Thymus (tissue), 11 donors: Measurements from ENCODE around the gene PPT2. TPM values are rescaled to one million over a fixed set of nuclear protein-coding genes. Genes with fewer than 3 reads are reported as not detected.

Experiments used
- DNase-seq, 9 donors: peaks; one replicate each; pipeline ENCODE4 v3.0.0-alpha.2; 2013; ENCODE audit warnings: low spot score in 9 of 9, low read depth in 6 of 9, missing footprints in 1 of 9
- H3K27ac ChIP-seq, 2 donors: one replicate each; pipeline ENCODE4 v1.5.1; 2013; ENCODE audit warnings: control low read depth in 1 of 2, low read depth in 1 of 2, low read length in 1 of 2, mild to moderate bottlenecking in 1 of 2, moderate library complexity in 1 of 2
- H3K27me3 ChIP-seq, 2 donors: one replicate each; pipeline ENCODE4 v1.5.1; 2013; ENCODE audit warnings: low read length in 1 of 2; ENCODE audit not compliant: control insufficient read depth in 2 of 2, insufficient read depth in 1 of 2
- H3K36me3 ChIP-seq, 2 donors: one replicate each; pipeline ENCODE4 v1.5.1; 2013; ENCODE audit warnings: low read length in 1 of 2, mild to moderate bottlenecking in 1 of 2, moderate library complexity in 1 of 2; ENCODE audit not compliant: control insufficient read depth in 2 of 2, insufficient read depth in 2 of 2
- H3K4me1 ChIP-seq, 2 donors: one replicate each; pipeline ENCODE4 v1.5.1; 2013; ENCODE audit warnings: low read length in 2 of 2; ENCODE audit not compliant: control insufficient read depth in 2 of 2, insufficient read depth in 2 of 2
- H3K4me3 ChIP-seq, 2 donors: one replicate each; pipeline ENCODE4 v1.5.1; 2013; ENCODE audit warnings: low read length in 2 of 2, control low read depth in 1 of 2, mild to moderate bottlenecking in 1 of 2
- H3K9me3 ChIP-seq, 2 donors: one replicate each; pipeline ENCODE4 v1.5.1; 2013; ENCODE audit warnings: low read length in 1 of 2, mild to moderate bottlenecking in 1 of 2; ENCODE audit not compliant: control insufficient read depth in 2 of 2, insufficient read depth in 1 of 2
- WGBS: extraction: QIAGEN DNeasy Blood & Tissue Kit; methylation state at CpG from one replicate; pipeline ENCODE4 v1.1.7; 2013; 5-methylcytosine and 5-hydroxymethylcytosine counted together
- polyA plus RNA-seq: library from polyadenylated mRNA; stranded (reverse); fragments of 200-250 nt; gene quantifications from one replicate; pipeline ENCODE4 v1.2.3, GENCODE V29; 2013
- total RNA-seq: library from RNA; stranded (reverse); fragments of 120-200 nt; gene quantifications from one replicate; pipeline ENCODE4 v1.2.4, GENCODE V29; 2013
- donor health status: healthy.

PPT2 gene
- total and polyA plus RNA-seq, 2 donors = 7.6 to 9.8 TPM

DNA sequence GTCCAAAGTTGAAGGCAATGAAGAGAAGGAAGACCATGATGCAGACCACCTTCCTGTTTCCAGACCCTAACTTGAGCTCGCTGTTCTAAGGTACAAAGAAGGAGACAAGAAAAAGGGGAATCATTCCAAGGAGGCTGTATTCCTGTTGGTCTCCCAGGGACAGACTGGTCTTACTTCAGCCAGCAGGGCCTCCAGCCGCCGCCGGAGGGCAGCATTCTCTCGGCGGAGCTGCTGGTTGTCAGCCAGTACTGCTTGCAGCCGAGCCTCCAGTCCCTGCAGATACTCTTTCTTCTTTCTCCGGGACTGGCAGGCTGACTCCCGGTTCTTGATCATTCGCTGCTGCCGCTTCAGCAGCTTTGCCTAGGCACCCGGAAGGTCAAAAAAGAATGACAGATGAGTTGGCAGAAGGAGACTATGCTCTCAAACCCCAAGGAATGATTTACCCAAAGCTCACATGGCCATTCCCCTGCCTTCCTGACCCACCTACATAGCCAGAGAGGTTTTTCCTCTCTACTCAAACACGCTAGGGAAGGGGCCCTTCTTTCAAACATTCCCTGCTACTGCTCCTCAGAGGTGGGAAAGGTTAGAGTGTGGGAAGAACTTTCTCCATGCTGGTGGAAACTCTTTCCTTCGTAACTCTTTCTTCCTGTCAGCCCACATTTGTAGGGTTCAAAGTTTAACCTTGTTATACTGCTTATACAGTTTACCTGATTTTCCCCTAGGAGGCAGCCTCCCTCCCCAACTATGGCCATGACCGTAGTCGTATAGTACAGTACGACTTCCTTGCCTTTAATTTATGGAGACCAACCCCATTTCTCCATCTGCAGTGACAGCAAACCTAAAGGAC, 34.9 kb upstream of the PPT2 start:
- H3K27me3 ChIP-seq = no peaks in the 10 kb centered on the region
- WGBS = 48% methylated on average over 17 of the region's 17 CpGs
- peaks cover 72 to 82% of the 10 kb centered on the region in 2 donors for H3K36me3 ChIP-seq
- H3K4me1 ChIP-seq = peaks cover 0 to 9% of the 10 kb centered on the region in 2 donors
- DNase-seq = peak in 6 of 9 donors; percentile 42 to 76 (median 66)
- no peak overlapping the region for H3K4me3 ChIP-seq
- H3K9me3 ChIP-seq = no peaks in the 10 kb centered on the region
- H3K27ac ChIP-seq = peak overlapping the region in 1 of 2 donors; percentile 24

DNA sequence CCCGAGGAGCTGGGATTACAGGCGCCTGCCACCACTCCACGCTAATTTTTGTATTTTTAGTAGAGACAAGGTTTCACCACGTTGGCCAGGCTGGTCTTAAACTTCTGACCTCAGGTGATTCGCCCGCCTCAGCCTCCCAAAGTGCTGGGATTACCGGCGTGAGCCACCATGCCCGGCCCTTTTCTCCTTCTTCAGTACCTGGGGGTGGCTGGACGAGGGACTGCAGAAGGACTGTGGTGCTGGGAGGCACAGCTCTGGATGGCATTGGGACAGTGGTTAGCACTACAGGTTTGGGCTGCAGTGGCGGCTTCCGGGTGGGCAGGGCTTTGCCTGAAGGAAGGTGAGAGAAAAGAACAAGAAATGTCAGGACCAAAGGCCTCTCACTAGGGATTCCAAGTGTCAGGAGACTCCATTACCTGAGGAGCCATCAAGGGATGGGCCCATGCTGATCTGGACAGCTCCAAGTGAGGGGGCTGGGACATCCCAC, 33.3 kb upstream of the PPT2 start:
- Histone ChIP-seq H3K9me3 (no peaks in the 10 kb centered on the region), H3K36me3 (peaks cover 73 to 86% of the 10 kb centered on the region in 2 donors), H3K27ac (no peak overlapping the region), H3K27me3 (no peaks in the 10 kb centered on the region), H3K4me1 (peaks cover 0 to 9% of the 10 kb centered on the region in 2 donors), H3K4me3 (no peak overlapping the region)
- DNase-seq = no peak
- WGBS = 95% methylated on average over 12 of the region's 12 CpGs

DNA sequence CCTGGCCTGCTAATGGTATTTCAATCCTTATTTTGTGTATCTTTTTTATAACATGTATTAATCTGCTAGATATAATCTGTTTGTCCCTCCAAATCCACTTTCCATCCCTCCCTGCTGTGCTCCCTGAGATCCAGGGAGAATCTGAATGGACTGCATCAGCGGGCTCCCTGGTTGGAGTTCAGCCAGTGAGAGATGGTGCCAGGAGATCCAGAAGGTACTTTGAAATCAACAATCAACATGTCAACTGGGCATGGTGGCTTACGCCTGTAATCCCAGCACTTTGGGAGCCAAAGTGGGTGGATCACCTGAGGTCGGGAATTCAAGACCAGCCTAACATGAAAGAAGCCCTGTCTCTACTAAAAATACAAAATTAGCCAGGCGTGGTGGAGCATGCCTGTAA, 30.3 kb upstream of the PPT2 start:
- no peaks in the 10 kb centered on the region for H3K9me3 ChIP-seq
- H3K36me3 ChIP-seq = peaks cover 51 to 69% of the 10 kb centered on the region in 2 donors
- WGBS = 98% methylated on average over 4 of the region's 4 CpGs
- no peak overlapping the region for H3K4me3 ChIP-seq
- no peak overlapping the region for H3K27ac ChIP-seq
- peaks cover 12 to 23% of the 10 kb centered on the region in 2 donors for H3K4me1 ChIP-seq
- DNase-seq = no peak
- H3K27me3 ChIP-seq = no peaks in the 10 kb centered on the region

DNA sequence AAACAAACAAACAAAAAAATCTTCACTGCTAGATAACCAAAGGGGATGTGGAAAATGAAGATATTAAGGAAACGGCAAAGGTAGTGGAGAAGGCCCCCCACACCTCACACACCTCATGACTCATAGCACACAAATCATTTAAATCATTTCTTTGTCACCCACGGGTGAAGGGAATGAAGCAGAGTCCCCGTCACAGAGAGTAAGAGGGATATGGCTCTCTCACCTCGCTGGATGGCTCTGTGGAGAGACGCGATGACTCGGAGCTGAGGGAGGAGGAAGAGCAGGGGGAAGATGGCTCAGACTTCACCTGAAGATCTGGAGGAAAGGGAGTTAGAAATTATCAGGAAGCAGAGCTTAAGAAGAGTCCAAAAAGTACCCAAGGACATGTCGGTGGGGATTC, 27.1 kb upstream of the PPT2 start:
- peaks cover 0 to 3% of the 10 kb centered on the region in 2 donors for H3K27me3 ChIP-seq
- H3K4me3 ChIP-seq = peak overlapping the region; percentile 65 to 99
- peaks cover 21 to 29% of the 10 kb centered on the region in 2 donors for H3K4me1 ChIP-seq
- 90% methylated on average over 8 of the region's 8 CpGs for WGBS
- no peaks in the 10 kb centered on the region for H3K9me3 ChIP-seq
- no peak overlapping the region for H3K27ac ChIP-seq
- DNase-seq = no peak
- peaks cover 27 to 41% of the 10 kb centered on the region in 2 donors for H3K36me3 ChIP-seq

DNA sequence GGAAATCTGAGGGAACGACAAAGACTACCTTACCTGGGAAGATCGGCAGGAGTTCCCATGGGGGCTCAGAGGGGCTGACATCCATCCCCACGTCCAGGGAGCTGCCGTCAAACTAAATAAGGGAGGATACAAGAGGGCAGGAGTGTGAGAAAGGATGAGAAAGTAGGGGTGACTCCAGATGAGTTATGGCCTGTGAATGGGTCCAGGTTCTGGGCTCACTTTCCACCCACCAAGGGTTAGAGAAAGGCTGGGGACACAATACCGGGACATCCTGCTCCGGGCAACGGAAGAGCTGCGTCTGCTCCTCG, 26.6 kb upstream of the PPT2 start:
- Histone ChIP-seq H3K4me3 (peak overlapping the region; percentile 65 to 99), H3K36me3 (peaks cover 25 to 36% of the 10 kb centered on the region in 2 donors), H3K27ac (peak overlapping the region; percentile 25 to 90), H3K9me3 (no peaks in the 10 kb centered on the region), H3K27me3 (peaks cover 0 to 3% of the 10 kb centered on the region in 2 donors), H3K4me1 (peaks cover 21 to 29% of the 10 kb centered on the region in 2 donors)
- DNase-seq = no peak
- WGBS = 20% methylated on average over 9 of the region's 9 CpGs

DNA sequence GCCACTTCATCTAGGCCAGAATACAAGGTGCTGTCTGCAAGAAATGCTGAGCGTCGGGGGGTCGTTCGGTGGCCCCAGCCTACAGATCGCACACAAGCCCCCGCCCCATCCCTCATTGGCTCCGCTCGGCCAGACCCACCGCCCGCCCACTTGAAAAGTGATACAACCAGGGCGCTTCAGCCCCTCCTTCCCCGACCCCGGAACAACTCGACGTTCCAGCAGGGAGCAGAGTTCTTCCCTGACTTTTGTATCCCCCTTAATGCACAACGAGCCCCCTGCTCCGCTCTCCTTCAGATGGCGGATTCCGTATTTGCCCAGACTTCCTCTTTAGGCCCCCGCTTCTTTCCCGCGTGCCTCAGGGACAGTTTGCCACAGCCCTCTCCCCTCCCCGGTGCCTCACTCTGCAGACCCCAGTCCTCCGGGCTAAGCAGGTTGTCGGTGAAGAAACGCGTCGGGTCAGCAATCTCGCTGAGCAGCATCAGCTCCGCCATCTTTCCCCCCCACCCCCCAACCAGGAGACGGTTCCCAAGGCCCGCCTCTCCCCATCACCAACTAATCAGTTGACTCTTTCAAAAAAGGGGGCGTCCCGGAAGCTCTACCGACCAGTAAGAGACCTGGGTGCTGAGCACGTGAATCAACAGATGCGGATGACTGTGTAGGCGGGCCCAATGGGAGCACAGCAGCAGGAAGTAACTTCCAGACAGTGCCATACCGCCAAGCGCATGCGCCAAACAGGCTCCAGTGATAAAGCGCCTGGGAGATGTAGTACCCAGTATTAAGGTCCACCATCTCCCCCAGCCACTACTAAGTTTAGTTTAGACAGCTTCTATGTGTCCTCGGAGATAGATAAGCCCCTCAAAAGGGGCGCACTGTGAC, 26.0 kb upstream of the PPT2 start, which contains the start of gene ATF6B:
TSS of gene ATF6B (minus strand) at position 530 of the 876 bp plus-strand sequence. CDS start at position 491, 39 bp downstream.
- Histone ChIP-seq H3K4me3 (peak within 1 kb of the TSS; percentile 65 to 99), H3K9me3 (no peaks in the 10 kb centered on the region), H3K27me3 (peaks cover 0 to 3% of the 10 kb centered on the region in 2 donors), H3K27ac (peak within 1 kb of the TSS; percentile 80 to 90), H3K4me1 (peaks cover 21 to 29% of the 10 kb centered on the region in 2 donors), H3K36me3 (peaks cover 20 to 36% of the 10 kb centered on the region in 2 donors)
- peak; percentile 92 to 99 (median 98) for DNase-seq
- under 1% methylated on average over 44 of the region's 44 CpGs for WGBS

DNA sequence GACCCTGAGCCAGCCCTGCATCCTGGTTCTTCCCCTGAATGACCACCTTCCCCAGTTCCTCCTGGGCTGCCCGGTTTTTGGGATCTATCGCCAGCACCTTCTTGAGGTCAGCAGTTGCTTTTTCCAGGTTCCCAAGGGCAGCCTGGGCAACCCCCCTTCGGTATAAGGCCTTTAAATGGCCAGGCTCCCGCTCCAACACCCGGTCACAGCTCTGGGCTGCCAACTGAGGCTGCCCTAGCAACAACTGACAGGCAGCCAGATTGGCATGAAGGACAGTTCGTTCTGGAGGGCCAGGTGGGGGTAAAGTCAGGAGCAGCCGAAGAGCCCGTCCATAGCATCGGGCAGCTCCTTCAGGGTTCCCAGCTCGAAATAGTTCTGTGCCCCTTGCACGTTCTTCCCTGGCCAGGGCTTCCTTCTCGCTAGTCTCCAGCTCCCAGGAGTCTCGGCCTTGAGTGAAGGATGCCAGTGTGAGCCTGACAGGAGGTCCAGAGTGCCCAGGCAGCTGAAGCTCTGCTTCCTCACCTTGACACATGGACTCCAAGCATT, 25.1 kb upstream of the PPT2 start:
- 95% methylated on average over 13 of the region's 13 CpGs for WGBS
- Histone ChIP-seq H3K4me1 (peaks cover 21 to 29% of the 10 kb centered on the region in 2 donors), H3K9me3 (no peaks in the 10 kb centered on the region), H3K36me3 (peaks cover 17 to 28% of the 10 kb centered on the region in 2 donors), H3K4me3 (peak overlapping the region in 1 of 2 donors; percentile 63), H3K27me3 (peaks cover 0 to 7% of the 10 kb centered on the region in 2 donors), H3K27ac (peak overlapping the region in 1 of 2 donors; percentile 74)
- no peak for DNase-seq

DNA sequence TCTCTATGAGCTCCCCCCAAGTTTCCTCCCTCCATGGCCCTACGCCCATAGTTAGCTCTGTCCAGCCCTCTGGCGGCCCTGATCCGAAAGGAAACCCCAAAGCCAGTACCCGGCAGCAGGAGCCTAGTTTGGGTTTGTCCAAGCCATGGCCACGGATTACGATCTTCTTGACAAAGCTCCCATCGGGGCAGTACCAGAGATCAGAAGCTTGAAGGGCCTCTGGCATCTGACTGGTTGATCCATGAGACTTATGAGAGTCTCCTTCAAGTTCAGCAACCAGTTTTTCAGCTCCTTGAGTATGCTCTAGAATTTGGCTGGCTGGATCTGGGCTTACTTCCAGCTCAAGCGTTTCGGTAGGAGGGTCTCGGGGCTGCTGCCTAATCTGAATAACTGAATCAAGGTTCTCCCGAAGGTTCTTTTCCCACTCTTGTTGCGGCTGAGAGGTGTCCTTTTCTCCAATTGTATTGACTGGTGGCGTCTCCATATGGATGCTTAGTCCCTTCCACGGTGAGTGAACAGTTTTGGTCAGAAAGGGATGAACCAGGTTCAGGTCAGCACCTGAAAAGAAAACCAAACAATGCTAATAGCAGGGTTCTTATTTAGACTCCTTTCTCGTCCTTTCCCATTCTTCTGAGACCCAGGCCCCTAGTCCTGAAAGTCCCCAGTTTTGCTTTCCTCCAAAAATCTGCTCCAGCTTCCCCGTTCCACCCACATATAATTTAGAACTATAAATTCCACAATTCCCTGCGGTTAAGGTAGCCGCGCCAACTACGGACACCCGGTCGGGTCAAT, 24.4 kb upstream of the PPT2 start:
- H3K4me3 ChIP-seq = peak overlapping the region; percentile 63 to 69
- peaks cover 0 to 11% of the 10 kb centered on the region in 2 donors for H3K27me3 ChIP-seq
- peak overlapping the region; percentile 59 to 84 for H3K27ac ChIP-seq
- no peaks in the 10 kb centered on the region for H3K9me3 ChIP-seq
- WGBS = 47% methylated on average over 22 of the region's 22 CpGs
- DNase-seq = no peak
- H3K36me3 ChIP-seq = peaks cover 10 to 22% of the 10 kb centered on the region in 2 donors
- H3K4me1 ChIP-seq = peaks cover 21 to 29% of the 10 kb centered on the region in 2 donors
